Breast epithelium (tissue), 3 donors: ENCODE data around the gene TXNRD1.

Experiments
- POLR2A ChIP-seq: fragments of 450-650 bp; IDR thresholded peaks from one replicate; pipeline ENCODE4 v1.6.1; 2016; ENCODE audit warnings: antibody characterized with exemption, mild to moderate bottlenecking, moderate library complexity
- POLR2AphosphoS5 ChIP-seq, 3 donors: sonication (generic); formaldehyde crosslinking; IDR thresholded peaks; one replicate each; pipeline ENCODE4 v1.6.1; 2017; ENCODE audit warnings: antibody characterized with exemption in 3 of 3
- TF ChIP-seq, protein P1 (sequence below), 3 donors: fragments of 450-650 bp; IDR thresholded peaks; one replicate each; pipeline ENCODE4 v1.5.1; 2016 to 2017; ENCODE audit warnings: antibody characterized with exemption in 3 of 3, mild to moderate bottlenecking in 3 of 3, moderate library complexity in 3 of 3

DNA sequence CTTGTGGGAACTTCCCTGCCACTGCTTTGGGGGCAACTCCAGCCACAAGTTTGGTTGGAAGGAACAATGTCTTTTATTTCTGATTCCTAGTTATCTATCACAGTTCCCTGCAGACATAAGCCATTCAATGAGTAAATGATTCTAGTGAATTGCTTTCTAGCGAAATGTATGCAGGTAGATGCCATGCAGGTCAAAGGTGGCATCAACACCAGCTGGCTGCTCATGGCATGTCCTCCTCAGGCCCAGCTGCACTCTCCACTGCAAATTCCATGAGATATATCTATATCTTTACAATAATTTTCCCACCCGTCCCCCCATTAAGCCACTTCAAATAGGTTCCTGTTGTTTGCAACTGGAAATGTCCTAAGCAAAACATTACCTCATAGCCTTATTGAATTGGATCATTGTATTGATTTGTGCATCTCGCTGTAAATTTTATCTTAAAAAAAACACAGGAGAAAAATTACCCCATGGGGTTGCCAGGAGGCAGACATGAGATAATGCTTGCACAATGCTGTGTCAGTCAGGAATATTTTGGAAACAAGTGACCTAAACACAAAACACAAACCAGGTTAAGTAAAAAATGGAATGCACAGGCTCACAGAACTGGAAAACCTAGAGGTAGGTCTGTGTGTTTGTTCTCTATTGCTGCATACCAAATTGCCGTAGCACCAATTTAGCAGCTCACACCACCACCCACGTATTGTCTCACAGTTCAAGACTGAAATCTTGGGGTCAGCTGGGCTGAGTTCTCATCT is 32.8 kb upstream of the TXNRD1 start:
- TF ChIP-seq, protein P1, sequence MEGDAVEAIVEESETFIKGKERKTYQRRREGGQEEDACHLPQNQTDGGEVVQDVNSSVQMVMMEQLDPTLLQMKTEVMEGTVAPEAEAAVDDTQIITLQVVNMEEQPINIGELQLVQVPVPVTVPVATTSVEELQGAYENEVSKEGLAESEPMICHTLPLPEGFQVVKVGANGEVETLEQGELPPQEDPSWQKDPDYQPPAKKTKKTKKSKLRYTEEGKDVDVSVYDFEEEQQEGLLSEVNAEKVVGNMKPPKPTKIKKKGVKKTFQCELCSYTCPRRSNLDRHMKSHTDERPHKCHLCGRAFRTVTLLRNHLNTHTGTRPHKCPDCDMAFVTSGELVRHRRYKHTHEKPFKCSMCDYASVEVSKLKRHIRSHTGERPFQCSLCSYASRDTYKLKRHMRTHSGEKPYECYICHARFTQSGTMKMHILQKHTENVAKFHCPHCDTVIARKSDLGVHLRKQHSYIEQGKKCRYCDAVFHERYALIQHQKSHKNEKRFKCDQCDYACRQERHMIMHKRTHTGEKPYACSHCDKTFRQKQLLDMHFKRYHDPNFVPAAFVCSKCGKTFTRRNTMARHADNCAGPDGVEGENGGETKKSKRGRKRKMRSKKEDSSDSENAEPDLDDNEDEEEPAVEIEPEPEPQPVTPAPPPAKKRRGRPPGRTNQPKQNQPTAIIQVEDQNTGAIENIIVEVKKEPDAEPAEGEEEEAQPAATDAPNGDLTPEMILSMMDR (IDR thresholded peaks at IDR 0.05) = no peak
- TF ChIP-seq POLR2A (no peak), POLR2AphosphoS5 (IDR thresholded peaks at IDR 0.05) (no peak)
